ENCODE results near the gene CARNS1. TPM values are rescaled to one million over a fixed set of nuclear protein-coding genes. Genes with fewer than 3 reads are reported as not detected.
"Not testable (repeated sequence)": the region's sequence is repeated elsewhere in the genome, so short reads cannot be mapped to it uniquely, and the experiment has no call there.

Gene CARNS1
- total and polyA plus RNA-seq, 8 donors, result 0.39 to 2.2 (median 0.90) TPM

DNA sequence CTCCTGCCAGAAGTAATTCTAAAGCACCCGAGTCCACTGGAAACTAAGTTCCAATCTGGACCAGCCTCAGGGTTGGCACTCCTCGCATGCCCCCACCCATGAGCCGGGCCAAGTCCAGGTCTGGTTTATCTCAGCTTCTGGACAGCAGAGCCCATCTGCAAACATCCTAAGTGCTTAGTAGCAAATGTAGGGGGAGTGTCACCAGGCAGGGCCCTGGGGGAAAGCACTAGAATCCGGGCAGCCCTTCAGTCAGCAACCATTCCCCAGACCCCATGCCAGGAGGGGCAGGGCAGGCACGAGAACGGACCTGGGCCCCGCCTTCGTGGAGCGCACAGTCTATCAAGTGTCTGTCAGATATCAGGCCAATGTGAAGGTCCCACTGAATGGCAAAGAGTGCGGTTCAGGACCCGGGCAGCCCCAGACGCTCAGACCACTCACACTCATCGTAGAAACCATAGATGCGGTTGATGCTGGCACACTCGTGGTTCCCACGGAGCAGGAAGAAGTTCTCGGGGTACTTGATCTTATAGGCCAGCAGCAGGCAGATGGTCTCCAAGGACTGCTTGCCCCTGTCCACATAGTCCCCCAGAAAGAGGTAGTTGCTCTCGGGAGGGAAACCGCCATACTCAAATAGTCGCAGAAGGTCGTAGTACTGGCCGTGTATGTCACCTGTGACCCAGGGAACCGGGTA lies 15.1 kb upstream of the CARNS1 start:
- Histone ChIP-seq H3K27ac (peak overlapping the region in 1 of 4 donors; percentile 17), H3K4me1 (peaks cover 4 to 14% (median 7%) of the 10 kb centered on the region in 3 donors), H3K9me3 (no peaks in the 10 kb centered on the region), H3K27me3 (no peaks in the 10 kb centered on the region), H3K4me3 (peak overlapping the region; percentile 83 to 98 (median 96)), H3K36me3 (peaks cover 3 to 23% (median 4%) of the 10 kb centered on the region in 3 donors)
- intact Hi-C loops (cut with DNase I), result no loop called here
- FAIRE-seq (no peak), DNase-seq (no peak), ATAC-seq (no peak)
- TF ChIP-seq, protein P1, sequence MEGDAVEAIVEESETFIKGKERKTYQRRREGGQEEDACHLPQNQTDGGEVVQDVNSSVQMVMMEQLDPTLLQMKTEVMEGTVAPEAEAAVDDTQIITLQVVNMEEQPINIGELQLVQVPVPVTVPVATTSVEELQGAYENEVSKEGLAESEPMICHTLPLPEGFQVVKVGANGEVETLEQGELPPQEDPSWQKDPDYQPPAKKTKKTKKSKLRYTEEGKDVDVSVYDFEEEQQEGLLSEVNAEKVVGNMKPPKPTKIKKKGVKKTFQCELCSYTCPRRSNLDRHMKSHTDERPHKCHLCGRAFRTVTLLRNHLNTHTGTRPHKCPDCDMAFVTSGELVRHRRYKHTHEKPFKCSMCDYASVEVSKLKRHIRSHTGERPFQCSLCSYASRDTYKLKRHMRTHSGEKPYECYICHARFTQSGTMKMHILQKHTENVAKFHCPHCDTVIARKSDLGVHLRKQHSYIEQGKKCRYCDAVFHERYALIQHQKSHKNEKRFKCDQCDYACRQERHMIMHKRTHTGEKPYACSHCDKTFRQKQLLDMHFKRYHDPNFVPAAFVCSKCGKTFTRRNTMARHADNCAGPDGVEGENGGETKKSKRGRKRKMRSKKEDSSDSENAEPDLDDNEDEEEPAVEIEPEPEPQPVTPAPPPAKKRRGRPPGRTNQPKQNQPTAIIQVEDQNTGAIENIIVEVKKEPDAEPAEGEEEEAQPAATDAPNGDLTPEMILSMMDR (IDR thresholded peaks at IDR 0.05), result no peak
- 22 to 27% methylated on average over 23 of the region's 23 CpGs for WGBS, 2 donors

DNA sequence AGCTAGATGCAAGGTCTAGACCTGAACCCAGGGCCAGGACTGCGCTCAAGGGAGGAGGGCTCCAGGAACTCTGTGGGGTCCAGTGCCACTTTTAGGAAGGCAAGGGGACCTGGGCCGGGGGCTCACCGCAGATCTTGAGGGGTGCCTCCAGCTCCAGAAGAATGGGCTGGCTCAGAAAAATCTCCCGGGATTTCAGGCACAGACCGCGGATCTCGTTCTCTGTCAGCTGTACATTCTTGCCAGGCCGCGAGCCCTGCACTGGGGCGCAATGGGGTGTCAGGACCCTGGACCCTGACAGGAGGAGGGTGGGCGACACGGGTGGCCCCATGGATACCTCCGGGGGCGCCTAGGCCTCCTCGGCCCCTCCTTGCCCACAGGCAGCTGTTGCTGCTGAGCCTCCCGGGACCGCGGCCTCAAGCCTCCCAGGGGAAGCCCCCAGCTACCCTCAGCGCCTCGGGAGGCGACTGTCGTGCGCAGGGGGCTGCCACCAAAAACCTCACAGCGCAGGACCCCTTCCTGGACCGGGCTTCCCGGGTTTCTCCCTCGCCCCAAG lies 14.5 kb upstream of the CARNS1 start:
- 2 to 4% methylated on average over 18 to 27 of the region's 27 CpGs for WGBS, 2 donors

DNA sequence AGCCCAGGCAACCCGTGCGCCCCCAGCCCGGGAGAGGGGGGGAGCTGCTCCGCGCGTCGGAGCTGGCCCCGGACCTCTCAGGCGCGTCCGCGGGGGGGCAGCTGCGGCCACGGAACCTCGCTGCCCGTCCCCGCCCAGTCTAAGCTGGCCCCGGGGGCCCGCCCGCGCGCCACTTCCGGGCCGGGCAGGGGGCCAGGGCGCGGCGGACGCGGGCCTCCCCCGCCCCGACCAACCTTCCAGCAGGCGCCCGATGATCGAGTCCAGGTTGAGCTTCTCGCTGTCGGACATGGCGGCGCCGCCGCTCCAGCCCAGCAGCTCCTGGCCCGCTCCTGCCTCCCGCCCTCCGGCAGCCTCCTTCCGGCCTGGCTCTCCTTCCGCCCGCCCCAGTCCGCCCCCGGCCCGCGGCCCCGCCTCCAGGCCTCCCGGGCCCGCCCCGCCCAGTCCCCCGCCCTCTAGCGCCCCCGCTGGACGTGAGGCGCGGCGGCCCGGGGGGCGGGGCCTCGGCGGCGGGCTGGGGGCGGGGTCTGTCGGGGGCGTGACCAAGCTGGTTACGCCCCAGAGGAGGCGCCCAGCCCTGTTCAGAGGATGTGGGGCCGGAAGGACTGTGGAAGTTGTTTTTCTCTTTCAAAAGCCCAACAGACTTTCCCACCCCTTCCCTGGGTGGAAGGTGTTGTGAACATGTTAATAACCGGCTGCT lies 13.8 kb upstream of the CARNS1 start, which contains the start of gene PPP1CA:
Gene PPP1CA (minus strand): TSS at position 364 of the 697 bp plus-strand sequence. CDS start 76 bp downstream, at position 288.
- ATAC-seq (peak; percentile 88 to 92 (median 91)), DNase-seq (peak; percentile 88 to 97 (median 94)), FAIRE-seq (no peak)
- Histone ChIP-seq H3K27me3 (no peaks in the 10 kb centered on the region), H3K4me1 (peaks cover 4 to 14% (median 7%) of the 10 kb centered on the region in 3 donors), H3K27ac (peak within 1 kb of the TSS; percentile 56 to 89 (median 81)), H3K9me3 (no peaks in the 10 kb centered on the region), H3K36me3 (peaks cover 3 to 23% (median 4%) of the 10 kb centered on the region in 3 donors), H3K4me3 (peak within 1 kb of the TSS; percentile 83 to 98 (median 96))
- WGBS, 2 donors, result 0 to 1% methylated on average over 41 to 73 of the region's 73 CpGs
- intact Hi-C loops (cut with DNase I), result no loop called here
- TF ChIP-seq, protein P1 (IDR thresholded peaks at IDR 0.05), result peak in 3 of 4 donors; percentile 17 to 64 (median 49)

More for the DNA sequence above, 14.5 kb upstream of the CARNS1 start:
- no peaks in the 10 kb centered on the region for H3K9me3 ChIP-seq
- peaks cover 3 to 23% (median 4%) of the 10 kb centered on the region in 3 donors for H3K36me3 ChIP-seq
- intact Hi-C loops (cut with DNase I), result no loop called here
- H3K4me3 ChIP-seq, result peak overlapping the region; percentile 83 to 98 (median 96)
- peak in 2 of 4 donors; percentile 1 to 4 for ATAC-seq
- no peak for FAIRE-seq
- H3K27ac ChIP-seq, result peak overlapping the region; percentile 56 to 89 (median 80)
- H3K27me3 ChIP-seq, result no peaks in the 10 kb centered on the region
- peaks cover 4 to 14% (median 7%) of the 10 kb centered on the region in 3 donors for H3K4me1 ChIP-seq
- DNase-seq, result peak in 1 of 6 donors; percentile 86
- TF ChIP-seq, protein P1 (IDR thresholded peaks at IDR 0.05), result no peak

DNA sequence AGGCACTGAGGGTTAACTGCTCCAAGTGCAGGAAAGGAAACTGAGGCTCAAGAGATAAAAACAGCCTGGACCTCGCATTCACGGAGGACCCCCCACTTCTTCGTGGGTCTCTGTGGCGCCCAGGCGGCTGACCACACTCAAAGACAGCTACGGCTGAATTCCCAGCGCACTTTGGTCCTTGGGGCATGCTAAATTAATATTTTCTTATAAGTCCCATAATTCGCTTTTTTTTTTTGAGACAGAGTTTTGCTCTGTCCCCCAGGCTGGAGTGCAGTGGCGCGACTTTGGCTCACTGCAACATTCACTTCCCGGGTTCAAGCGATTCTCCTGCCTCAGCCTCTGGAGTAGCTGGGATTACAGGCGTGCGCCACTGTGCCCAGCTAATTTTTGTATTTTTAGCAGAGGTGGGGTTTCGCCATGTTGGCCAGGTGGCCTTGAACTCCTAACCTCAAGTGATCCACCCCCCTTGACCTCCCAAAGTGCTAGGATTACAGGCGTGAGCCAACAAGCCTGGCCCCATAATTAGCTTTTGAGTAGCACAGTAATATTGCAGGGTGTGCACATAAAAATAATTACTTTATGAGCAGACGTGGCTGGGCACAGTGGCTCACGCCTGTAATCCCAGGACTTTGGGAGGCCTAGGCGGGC lies 13.2 kb upstream of the CARNS1 start:
- ATAC-seq; FAIRE-seq; H3K9me3 ChIP-seq; H3K27me3 ChIP-seq; intact Hi-C loops (cut with DNase I): not testable (repeated sequence)
- peak overlapping the region; percentile 6 to 88 (median 68) for H3K27ac ChIP-seq
- H3K4me1 ChIP-seq, result peaks cover 4 to 14% (median 7%) of the 10 kb centered on the region in 3 donors
- peak in 1 of 6 donors; percentile 46 for DNase-seq
- H3K36me3 ChIP-seq, result peaks cover 3 to 21% (median 4%) of the 10 kb centered on the region in 3 donors
- H3K4me3 ChIP-seq, result peak overlapping the region in 2 of 4 donors; percentile 21 to 97
- WGBS, 2 donors, result 53 to 54% methylated on average over 19 of the region's 19 CpGs

DNA sequence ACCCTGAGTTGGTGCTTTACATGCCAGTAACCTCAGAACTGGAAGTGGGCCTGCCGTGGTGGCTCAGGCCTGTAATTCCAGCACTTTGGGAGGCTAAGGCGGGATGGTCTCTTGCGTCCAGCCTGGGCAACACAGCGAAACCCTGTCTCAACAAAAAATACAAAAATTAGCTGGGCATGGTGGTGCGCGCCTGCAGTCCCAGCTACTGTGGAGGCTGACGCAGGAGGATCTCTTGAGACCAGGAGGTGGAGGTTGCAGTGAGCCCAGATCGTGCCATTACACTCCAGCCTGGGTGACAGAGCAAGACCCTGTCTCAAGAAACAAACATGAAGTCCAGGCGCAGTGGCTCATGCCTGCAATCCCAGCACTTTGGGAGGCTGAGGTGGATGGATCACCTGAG lies 12.4 kb upstream of the CARNS1 start:
- intact Hi-C loops (cut with DNase I); FAIRE-seq; H3K9me3 ChIP-seq; DNase-seq; H3K27me3 ChIP-seq; ATAC-seq; H3K27ac ChIP-seq; H3K4me3 ChIP-seq: not testable (repeated sequence)
- 95 to 96% methylated on average over 9 of the region's 9 CpGs for WGBS, 2 donors
- Histone ChIP-seq H3K4me1 (peaks cover 4 to 14% (median 7%) of the 10 kb centered on the region in 3 donors), H3K36me3 (peaks cover 2 to 14% (median 2%) of the 10 kb centered on the region in 3 donors)

All from pancreas (tissue), 10 donors.